NCI-H2081 treated with DMSO at 0.1 percent for 48 hours (cell line): ENCODE measurements around the gene TAB2.

Experiments used
- DNase-seq: peaks from one replicate; lab custom pipeline; 2025; lab: John Stamatoyannopoulos, UW

Gene TAB2

GRCh38 chr6:149372062-149372461, 54.5 kb downstream of the TAB2 start:
- no peak for DNase-seq

- no peak for DNase-seq
Observed at GRCh38 chr6:149373511-149373910, 56.0 kb downstream of the TAB2 start.

GRCh38 chr6:149379977-149380376, 62.5 kb downstream of the TAB2 start:
- DNase-seq = no peak

- no peak for DNase-seq
Observed at GRCh38 chr6:149380523-149380922, 63.0 kb downstream of the TAB2 start.

- DNase-seq = no peak
Observed at GRCh38 chr6:149383371-149383770, 65.9 kb downstream of the TAB2 start.

GRCh38 chr6:149384464-149384863, 67.0 kb downstream of the TAB2 start:
- no peak for DNase-seq

- no peak for DNase-seq
Observed at GRCh38 chr6:149385998-149386646, 68.6 kb downstream of the TAB2 start.

GRCh38 chr6:149387779-149388512, 70.4 kb downstream of the TAB2 start:
- DNase-seq = no peak

- DNase-seq = no peak
Observed at GRCh38 chr6:149389509-149390297, 72.2 kb downstream of the TAB2 start.

GRCh38 chr6:149392093-149392492, 74.6 kb downstream of the TAB2 start:
- DNase-seq = no peak

GRCh38 chr6:149392535-149392934, 75.0 kb downstream of the TAB2 start:
- no peak for DNase-seq

- DNase-seq = no peak
Observed at GRCh38 chr6:149393002-149393679, 75.6 kb downstream of the TAB2 start.

- no peak for DNase-seq
Observed at GRCh38 chr6:149395185-149395584, 77.7 kb downstream of the TAB2 start.

GRCh38 chr6:149397384-149397783, 79.9 kb downstream of the TAB2 start:
- DNase-seq = no peak

- no peak for DNase-seq
Observed at GRCh38 chr6:149400050-149400449, 82.5 kb downstream of the TAB2 start, which contains the start of gene SUMO4. Gene SUMO4 (plus strand): TSS chr6:149400262. CDS start chr6:149400392, 130 bp downstream.

- no peak for DNase-seq
Observed at GRCh38 chr6:149403534-149403933, 86.0 kb downstream of the TAB2 start.

- DNase-seq = no peak
Observed at GRCh38 chr6:149405823-149406765, 88.6 kb downstream of the TAB2 start.

- no peak for DNase-seq
Observed at GRCh38 chr6:149409617-149410016, 92.1 kb downstream of the TAB2 start.

GRCh38 chr6:149410557-149410956, 93.0 kb downstream of the TAB2 start:
- no peak for DNase-seq

GRCh38 chr6:149414009-149414408, 96.5 kb downstream of the TAB2 start:
- DNase-seq = no peak

GRCh38 chr6:149414821-149415220, 97.3 kb downstream of the TAB2 start:
- no peak for DNase-seq
